ENCODE measurements around the gene GREB1L. TPM values are rescaled to one million over a fixed set of nuclear protein-coding genes. Genes with fewer than 3 reads are reported as not detected.

The GREB1L gene
- total and polyA plus RNA-seq, 11 donors = 4.0 to 21.5 (median 9.0) TPM

DNA sequence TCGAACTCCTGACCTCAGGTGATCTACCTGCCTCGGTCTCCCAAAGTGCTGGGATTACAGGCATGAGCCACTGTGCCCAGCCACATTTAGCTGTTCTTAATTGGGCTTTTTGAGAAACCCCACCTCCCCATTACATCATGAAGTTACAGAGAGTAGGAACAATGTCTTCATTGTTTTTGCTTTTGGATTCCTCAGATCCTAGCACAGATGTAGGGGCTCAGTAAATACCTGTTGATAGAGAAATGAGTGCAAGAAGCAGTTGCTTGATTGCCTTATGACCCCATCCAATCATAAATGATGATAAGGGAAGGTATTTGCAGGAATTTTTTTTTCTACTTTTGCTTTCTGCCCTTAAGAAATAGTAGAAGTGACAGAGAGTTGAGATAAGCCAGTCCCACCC is 25.4 kb downstream of the GREB1L start:
- DNase-seq (no peak), ATAC-seq (no peak)
- Histone ChIP-seq H3K4me1 (peaks cover 0 to 15% (median 0%) of the 10 kb centered on the region in 12 donors), H3K27ac (no peak overlapping the region), H3K4me3 (no peak overlapping the region), H3K36me3 (no peaks in the 10 kb centered on the region), H3K9me3 (no peaks in the 10 kb centered on the region), H3K27me3 (no peaks in the 10 kb centered on the region)
- intact Hi-C loops (cut with DNase I) = no loop called here
- TF ChIP-seq, protein P1, sequence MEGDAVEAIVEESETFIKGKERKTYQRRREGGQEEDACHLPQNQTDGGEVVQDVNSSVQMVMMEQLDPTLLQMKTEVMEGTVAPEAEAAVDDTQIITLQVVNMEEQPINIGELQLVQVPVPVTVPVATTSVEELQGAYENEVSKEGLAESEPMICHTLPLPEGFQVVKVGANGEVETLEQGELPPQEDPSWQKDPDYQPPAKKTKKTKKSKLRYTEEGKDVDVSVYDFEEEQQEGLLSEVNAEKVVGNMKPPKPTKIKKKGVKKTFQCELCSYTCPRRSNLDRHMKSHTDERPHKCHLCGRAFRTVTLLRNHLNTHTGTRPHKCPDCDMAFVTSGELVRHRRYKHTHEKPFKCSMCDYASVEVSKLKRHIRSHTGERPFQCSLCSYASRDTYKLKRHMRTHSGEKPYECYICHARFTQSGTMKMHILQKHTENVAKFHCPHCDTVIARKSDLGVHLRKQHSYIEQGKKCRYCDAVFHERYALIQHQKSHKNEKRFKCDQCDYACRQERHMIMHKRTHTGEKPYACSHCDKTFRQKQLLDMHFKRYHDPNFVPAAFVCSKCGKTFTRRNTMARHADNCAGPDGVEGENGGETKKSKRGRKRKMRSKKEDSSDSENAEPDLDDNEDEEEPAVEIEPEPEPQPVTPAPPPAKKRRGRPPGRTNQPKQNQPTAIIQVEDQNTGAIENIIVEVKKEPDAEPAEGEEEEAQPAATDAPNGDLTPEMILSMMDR (IDR thresholded peaks at IDR 0.05) = no peak
- no peak for TF ChIP-seq POLR2A (IDR thresholded peaks at IDR 0.05)
- WGBS, 4 donors = 74 to 92% (median 83%) methylated on average over 2 of the region's 2 CpGs

DNA sequence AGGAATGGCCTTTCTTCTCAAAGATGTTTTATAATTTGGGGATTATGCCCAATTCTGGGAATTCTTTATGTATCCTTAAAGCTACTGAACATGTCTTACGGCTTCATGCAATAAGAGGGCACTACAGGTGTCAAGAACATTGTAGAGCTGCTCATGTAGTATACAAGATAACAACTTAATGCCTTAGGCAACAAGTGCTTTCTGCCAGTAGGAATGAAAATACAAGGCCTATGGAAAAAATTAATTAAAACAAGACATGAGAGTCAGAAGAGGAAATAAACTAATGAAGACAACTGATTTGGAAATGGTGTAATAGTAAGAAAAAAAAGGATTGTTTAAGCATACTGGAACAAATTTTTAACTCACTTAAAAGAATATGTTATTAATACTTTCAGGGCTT is 27.3 kb downstream of the GREB1L start:
- H3K27ac ChIP-seq = no peak overlapping the region
- intact Hi-C loops (cut with DNase I) = no loop called here
- TF ChIP-seq, protein P1 (IDR thresholded peaks at IDR 0.05) = no peak
- TF ChIP-seq POLR2A (IDR thresholded peaks at IDR 0.05) = no peak
- H3K9me3 ChIP-seq = no peaks in the 10 kb centered on the region
- WGBS, 4 donors = 0% methylated on average over 1 of the region's 1 CpG
- no peaks in the 10 kb centered on the region for H3K27me3 ChIP-seq
- H3K4me1 ChIP-seq = peaks cover 0 to 11% (median 0%) of the 10 kb centered on the region in 12 donors
- DNase-seq (no peak), ATAC-seq (no peak)
- H3K36me3 ChIP-seq = no peaks in the 10 kb centered on the region
- no peak overlapping the region for H3K4me3 ChIP-seq

DNA sequence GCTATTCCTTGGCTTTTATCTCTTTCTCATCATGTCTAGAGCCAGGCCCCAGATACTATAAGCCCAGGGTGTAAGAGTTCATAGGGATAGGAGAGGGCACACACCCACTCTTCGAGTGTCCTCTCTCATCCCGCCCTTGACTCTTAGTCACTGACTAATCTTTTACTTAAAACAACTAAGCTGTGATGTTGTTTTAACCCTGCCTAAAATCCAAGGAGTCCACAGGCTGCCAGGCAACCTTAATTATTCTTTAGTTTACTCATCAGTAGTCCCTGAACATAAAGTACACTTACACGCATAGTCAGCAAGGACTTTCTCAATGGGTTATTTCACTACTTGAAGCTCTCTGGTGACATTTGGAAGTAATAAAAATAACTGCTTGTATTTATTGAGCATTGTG is 28.4 kb downstream of the GREB1L start:
- no peak for ATAC-seq
- no peaks in the 10 kb centered on the region for H3K27me3 ChIP-seq
- peaks cover 0 to 2% (median 0%) of the 10 kb centered on the region in 12 donors for H3K4me1 ChIP-seq
- no peak overlapping the region for H3K4me3 ChIP-seq
- H3K9me3 ChIP-seq = peaks cover 0 to 3% (median 0%) of the 10 kb centered on the region in 12 donors
- no peak for DNase-seq
- 74 to 83% (median 79%) methylated on average over 3 of the region's 3 CpGs for WGBS, 4 donors
- intact Hi-C loops (cut with DNase I) = loop anchor here in 1 of 10 donors (10.0 kb wide), 1 partner anchor 54 kb away; no protein-coding TSS in a partner anchor
- H3K27ac ChIP-seq = no peak overlapping the region
- no peak for TF ChIP-seq POLR2A (IDR thresholded peaks at IDR 0.05)
- TF ChIP-seq, protein P1 (IDR thresholded peaks at IDR 0.05) = no peak
- no peaks in the 10 kb centered on the region for H3K36me3 ChIP-seq

DNA sequence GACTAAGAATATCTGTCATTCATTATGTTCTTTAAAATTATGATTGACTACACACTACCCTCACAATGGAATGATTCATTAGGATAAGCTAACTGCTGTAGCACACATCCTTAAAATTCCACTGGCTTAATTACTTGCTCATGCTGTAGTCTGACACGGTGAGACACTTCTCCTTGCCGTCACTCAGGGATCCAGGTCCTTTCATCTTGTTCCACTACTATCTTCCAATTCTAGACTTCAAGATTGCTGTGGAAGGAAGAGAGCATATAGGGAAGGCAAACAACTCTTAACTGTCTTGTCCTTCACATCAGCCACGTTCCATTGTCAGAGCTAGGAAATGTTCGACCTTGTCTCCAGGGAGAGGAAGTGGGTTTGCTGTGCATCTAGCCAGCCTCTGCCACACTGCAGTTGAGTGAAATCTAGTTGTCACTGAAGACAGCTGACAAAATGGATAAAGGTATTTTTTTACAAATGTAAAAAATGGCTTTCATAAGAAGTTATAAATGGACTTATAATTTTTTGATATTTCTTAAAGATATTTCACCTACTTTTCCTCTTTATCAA is 30.1 kb downstream of the GREB1L start:
- intact Hi-C loops (cut with DNase I) = loop anchor here in 1 of 10 donors (10.0 kb wide), 1 partner anchor 53 kb away; no protein-coding TSS in a partner anchor
- 17 to 33% (median 26%) methylated on average over 4 of the region's 4 CpGs for WGBS, 4 donors
- DNase-seq = no peak

More for the DNA sequence above, 30.1 kb downstream of the GREB1L start:
- no peaks in the 10 kb centered on the region for H3K4me1 ChIP-seq
- no peak for TF ChIP-seq POLR2A (IDR thresholded peaks at IDR 0.05)
- TF ChIP-seq, protein P1 (IDR thresholded peaks at IDR 0.05) = no peak
- H3K4me3 ChIP-seq = no peak overlapping the region
- no peak for ATAC-seq
- H3K36me3 ChIP-seq = no peaks in the 10 kb centered on the region
- H3K27ac ChIP-seq = no peak overlapping the region
- no peaks in the 10 kb centered on the region for H3K27me3 ChIP-seq
- H3K9me3 ChIP-seq = peaks cover 0 to 3% (median 0%) of the 10 kb centered on the region in 12 donors
